Psoas muscle (tissue), 8 donors: Measurements from ENCODE around the gene TFF1. TPM values are rescaled to one million over a fixed set of nuclear protein-coding genes. Genes with fewer than 3 reads are reported as not detected.

Experiments used
- ATAC-seq, 4 donors: fragments of 200-7000 bp; cut with Tn5 transposase; one replicate each; pipeline ENCODE4 v1.9.1; 2020; ENCODE audit warnings: moderate library complexity in 3 of 4, mild to moderate bottlenecking in 2 of 4
- DNase-seq, 2 donors: peaks; one replicate each; pipeline ENCODE4 v3.0.0-alpha.2; 2020
- H3K27ac ChIP-seq: fragments of 200-600 bp; one replicate; pipeline ENCODE4 v1.8.0; 2022
- H3K27me3 ChIP-seq, 3 donors: fragments of 200-600 bp in 1 of 3; one replicate each; pipeline versions ENCODE4 v1.6.1 to v1.8.0; 2013 to 2022; ENCODE audit warnings: low read length in 2 of 3, mild to moderate bottlenecking in 2 of 3, moderate library complexity in 1 of 3; ENCODE audit not compliant: insufficient read depth in 3 of 3
- H3K36me3 ChIP-seq, 2 donors: fragments of 200-600 bp in 1 of 2; one replicate each; pipeline versions ENCODE4 v1.6.1 to v1.8.0; 2013 to 2022; ENCODE audit warnings: low read depth in 1 of 2, mild to moderate bottlenecking in 1 of 2, moderate library complexity in 1 of 2; ENCODE audit not compliant: insufficient read depth in 1 of 2
- H3K4me1 ChIP-seq: fragments of 200-600 bp; one replicate; pipeline ENCODE4 v1.8.0; 2022
- H3K4me3 ChIP-seq: fragments of 200-600 bp; one replicate; pipeline ENCODE4 v1.8.0; 2022; ENCODE audit warnings: mild to moderate bottlenecking
- H3K9me3 ChIP-seq: fragments of 200-600 bp; one replicate; pipeline ENCODE4 v1.8.0; 2022
- CTCF ChIP-seq: fragments of 200-600 bp; IDR thresholded peaks from one replicate; pipeline ENCODE4 v1.8.0; 2022; ENCODE audit warnings: antibody characterized with exemption
- WGBS, 3 donors: extraction: QIAGEN DNeasy Blood & Tissue Kit; methylation state at CpG; one replicate each; pipeline versions ENCODE4 v1.1.6 to v1.1.7; 2013; 5-methylcytosine and 5-hydroxymethylcytosine counted together
- intact Hi-C, 2 donors: fragments of 100-400 bp; cut with DNase I; formaldehyde crosslinking; loops; one replicate each; pipeline versions ENCODE4 v1.11.0 to v1.14.2; 2022
- polyA plus RNA-seq, 3 donors: library from polyadenylated mRNA; stranded (reverse); fragments of 200-250 nt; gene quantifications; one replicate each; pipeline ENCODE4 v1.2.3, GENCODE V29; 2013
- total RNA-seq, 4 donors: library from RNA; stranded (reverse); fragmentation: NEBNext Ultra II Directional in 2 of 4; extraction: Animal tissue kit (Norgen Biotek cat#: 25700) in 2 of 4; gene quantifications; one replicate each; pipeline versions ENCODE4 v1.2.1 to v1.2.4, GENCODE V29; 2021 to 2023
- donor health status: healthy with polysubstance abuse.
- donor health status: DM: no; HTN: no; CAD: no; lungs with moderate emphysema.
- donor health status: Bipolar disorder and iron deficiency.
- donor health status: healthy.
- donor health status: DM: yes; HTN: yes; CAD: no.
- donor health status: DM: no; HTN: no; CAD: no.
- donor health status: DM: no; HTN: no; CAD: no.
- donor health status: DM: yes; HTN: yes; CAD: no.

Gene TFF1
- total and polyA plus RNA-seq, 7 donors = 0.16 TPM; not detected in 6

GRCh38 chr21:42397746-42398394, 31.5 kb upstream of the TFF1 start:
- H3K27ac ChIP-seq = no peak overlapping the region
- WGBS, 3 donors = 88 to 92% (median 90%) methylated on average over 14 of the region's 14 CpGs
- no peaks in the 10 kb centered on the region for H3K36me3 ChIP-seq
- no peak overlapping the region for H3K4me3 ChIP-seq
- TF ChIP-seq CTCF = no peak
- H3K9me3 ChIP-seq = peaks cover 5% of the 10 kb centered on the region
- H3K4me1 ChIP-seq = no peaks in the 10 kb centered on the region
- no peak for ATAC-seq
- DNase-seq = no peak
- intact Hi-C loops = no loop called here
- peaks cover 0 to 4% (median 1%) of the 10 kb centered on the region in 3 donors for H3K27me3 ChIP-seq

GRCh38 chr21:42396799-42397745, 30.7 kb upstream of the TFF1 start:
- 68 to 70% (median 69%) methylated on average over 19 of the region's 19 CpGs for WGBS, 3 donors
- Histone ChIP-seq H3K27ac (no peak overlapping the region), H3K27me3 (peaks cover 0 to 7% (median 1%) of the 10 kb centered on the region in 3 donors), H3K4me1 (no peaks in the 10 kb centered on the region), H3K36me3 (no peaks in the 10 kb centered on the region), H3K9me3 (peaks cover 5% of the 10 kb centered on the region), H3K4me3 (no peak overlapping the region)
- intact Hi-C loops = no loop called here
- DNase-seq (peak in 1 of 2 donors; percentile 14), ATAC-seq (no peak)
- TF ChIP-seq CTCF = no peak

- DNase-seq = no peak
- Histone ChIP-seq H3K36me3 (no peaks in the 10 kb centered on the region), H3K4me1 (no peaks in the 10 kb centered on the region), H3K27me3 (peaks cover 0 to 16% (median 1%) of the 10 kb centered on the region in 3 donors), H3K9me3 (no peaks in the 10 kb centered on the region), H3K27ac (no peak within 1 kb of the TSS), H3K4me3 (no peak within 1 kb of the TSS)
- intact Hi-C loops = no loop called here
- TF ChIP-seq CTCF = no peak
- 60 to 68% (median 62%) methylated on average over 17 of the region's 17 CpGs for WGBS, 3 donors
- no peak for ATAC-seq
Measured at GRCh38 chr21:42395905-42396651, 29.7 kb upstream of the TFF1 start, which contains the start of gene TMPRSS3. TMPRSS3 (minus strand) TSS chr21:42396052; CDS start chr21:42395417, 635 bp downstream.

GRCh38 chr21:42395302-42395701, 29.0 kb upstream of the TFF1 start:
- 92 to 95% (median 94%) methylated on average over 11 of the region's 11 CpGs for WGBS, 3 donors

More at GRCh38 chr21:42395302-42395701, 29.0 kb upstream of the TFF1 start:
- Histone ChIP-seq H3K4me1 (no peaks in the 10 kb centered on the region), H3K27me3 (peaks cover 0 to 24% (median 1%) of the 10 kb centered on the region in 3 donors), H3K27ac (no peak overlapping the region), H3K9me3 (no peaks in the 10 kb centered on the region), H3K4me3 (no peak overlapping the region), H3K36me3 (no peaks in the 10 kb centered on the region)
- no peak for ATAC-seq
- no peak for TF ChIP-seq CTCF
- intact Hi-C loops = no loop called here
- no peak for DNase-seq
